GM21619 (cell line): ENCODE data around the gene SCYL2.

Experiments
- ATAC-seq: cut with Tn5 transposase; IDR thresholded peaks from one replicate; pipeline ENCODE4 v1.9.1; 2021; ENCODE audit not compliant: unreplicated experiment

SCYL2 gene

DNA sequence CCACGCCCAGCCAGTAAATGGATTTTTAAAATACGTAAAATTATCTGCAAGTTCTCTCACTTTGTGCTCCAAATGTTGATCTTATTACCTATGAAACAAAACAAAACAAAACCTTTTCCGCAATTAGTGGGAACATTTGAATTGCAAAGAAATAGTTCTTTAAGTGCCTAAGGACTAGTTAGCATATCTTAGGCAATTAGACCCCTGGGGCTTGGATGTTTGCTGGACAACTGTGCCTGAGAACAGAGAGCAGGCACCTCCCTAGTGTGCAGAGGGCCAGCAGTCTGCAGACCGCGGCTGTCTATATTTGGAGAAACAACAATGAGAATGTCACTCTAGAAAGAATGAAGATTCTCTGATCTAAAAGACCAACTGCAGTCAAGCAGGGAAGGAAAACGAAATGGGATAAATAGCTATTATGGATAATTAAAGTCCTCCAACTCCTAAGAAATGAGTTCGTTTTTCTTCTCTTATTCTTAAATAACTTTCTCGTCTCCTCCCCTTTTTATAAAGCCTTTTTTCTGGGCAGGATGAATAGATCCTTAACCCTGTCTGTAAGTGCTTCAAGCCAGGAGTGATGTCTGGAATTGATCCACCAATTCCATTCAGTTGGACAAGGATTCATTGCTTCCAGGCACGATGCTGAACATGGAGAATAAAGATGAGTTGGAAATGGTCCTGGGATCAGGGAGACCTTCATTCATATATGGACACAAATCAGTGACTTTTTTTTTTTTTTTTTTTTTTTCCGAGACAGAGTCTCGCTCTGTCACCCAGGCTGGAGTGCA lies 106.1 kb downstream of the SCYL2 start:
- ATAC-seq: no peak

DNA sequence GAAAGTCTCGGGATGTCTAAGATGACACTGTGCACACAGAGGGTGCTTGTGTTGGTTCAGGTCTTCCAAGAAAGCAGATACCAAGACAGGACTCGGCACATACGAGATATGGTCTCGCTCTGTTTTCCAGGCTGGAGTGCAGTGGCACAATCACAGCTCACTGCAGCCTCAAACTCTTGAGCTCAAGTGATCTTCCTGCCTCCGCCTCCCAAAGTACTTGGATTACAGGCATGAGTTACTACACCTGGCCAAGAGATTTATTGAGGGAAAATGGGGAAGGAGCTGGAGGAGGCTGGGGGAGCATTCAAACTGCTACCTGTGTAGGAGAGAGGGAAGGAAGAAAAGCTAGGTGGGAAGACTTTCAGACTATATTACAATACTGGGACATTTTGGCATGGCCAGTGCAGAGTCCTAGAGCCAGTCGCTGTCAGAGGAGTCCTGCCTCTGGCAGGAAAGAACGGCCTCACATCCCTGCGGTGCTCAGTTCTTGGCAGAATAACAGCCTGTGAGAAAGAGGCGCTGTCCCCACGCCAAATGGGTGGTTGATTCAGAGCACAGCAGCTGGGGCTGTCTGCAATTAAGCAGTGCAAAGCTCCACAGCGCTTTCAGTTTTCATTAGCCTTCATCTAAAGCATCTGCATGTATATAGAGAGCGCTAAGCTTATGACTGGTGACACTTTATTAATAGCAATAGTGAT lies 108.2 kb downstream of the SCYL2 start:
- no peak for ATAC-seq

DNA sequence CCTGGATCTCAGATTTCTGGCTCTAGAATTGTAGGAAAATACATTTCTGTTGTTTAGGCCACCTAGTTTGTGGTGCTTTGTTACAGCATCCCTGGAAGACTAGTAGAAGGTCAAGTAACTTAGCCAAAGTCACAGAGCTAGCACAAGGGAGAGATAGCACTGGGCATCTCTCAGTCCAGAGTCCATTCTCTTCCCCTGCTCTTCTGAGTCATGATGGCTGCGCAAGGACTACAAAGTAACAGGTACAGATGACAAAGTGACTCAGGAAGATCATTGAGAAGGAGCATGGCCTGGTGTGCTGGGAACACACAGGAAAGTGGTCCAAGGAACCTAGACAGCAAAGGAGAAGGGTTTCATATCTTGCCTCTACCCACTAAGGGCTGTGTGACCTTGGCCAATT lies 109.2 kb downstream of the SCYL2 start:
- no peak for ATAC-seq

DNA sequence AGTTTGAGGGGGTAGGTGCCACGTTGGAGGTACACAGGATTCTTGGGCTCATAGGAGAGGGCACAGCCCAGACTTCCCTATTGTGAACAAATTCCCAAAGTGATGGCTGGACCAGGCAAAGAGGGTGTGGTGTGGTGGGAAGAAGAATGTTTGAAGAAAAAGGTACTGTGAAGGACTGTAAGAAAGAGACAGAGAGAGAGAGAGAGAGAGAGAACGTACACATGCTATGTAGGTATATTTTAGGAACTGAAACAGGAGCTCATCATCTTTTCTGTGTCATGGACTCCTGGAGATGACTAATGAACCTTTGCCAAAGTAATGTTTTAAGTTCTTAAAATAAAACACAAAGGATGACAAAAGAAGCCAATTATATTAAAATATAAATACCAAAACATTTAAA lies 114.4 kb downstream of the SCYL2 start:
- no peak for ATAC-seq

DNA sequence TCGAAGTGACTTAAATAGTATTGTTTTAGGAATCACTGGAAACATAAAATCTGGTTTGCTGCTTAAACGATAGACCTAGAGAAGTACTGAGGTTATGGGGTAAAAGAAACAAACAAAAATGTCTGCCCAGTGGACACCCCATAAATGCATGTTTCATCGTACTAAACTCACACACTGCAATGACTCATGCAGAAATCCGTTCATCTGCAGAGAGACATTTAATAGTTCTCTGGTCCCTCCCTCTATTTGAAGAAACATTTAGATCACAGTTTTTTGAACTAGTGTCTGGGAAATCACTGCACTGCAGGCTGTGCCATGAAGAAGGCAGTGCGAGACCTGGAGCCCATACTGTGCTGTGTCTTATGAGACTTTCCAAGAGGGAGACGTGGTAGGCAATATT lies 115.4 kb downstream of the SCYL2 start:
- ATAC-seq: no peak

DNA sequence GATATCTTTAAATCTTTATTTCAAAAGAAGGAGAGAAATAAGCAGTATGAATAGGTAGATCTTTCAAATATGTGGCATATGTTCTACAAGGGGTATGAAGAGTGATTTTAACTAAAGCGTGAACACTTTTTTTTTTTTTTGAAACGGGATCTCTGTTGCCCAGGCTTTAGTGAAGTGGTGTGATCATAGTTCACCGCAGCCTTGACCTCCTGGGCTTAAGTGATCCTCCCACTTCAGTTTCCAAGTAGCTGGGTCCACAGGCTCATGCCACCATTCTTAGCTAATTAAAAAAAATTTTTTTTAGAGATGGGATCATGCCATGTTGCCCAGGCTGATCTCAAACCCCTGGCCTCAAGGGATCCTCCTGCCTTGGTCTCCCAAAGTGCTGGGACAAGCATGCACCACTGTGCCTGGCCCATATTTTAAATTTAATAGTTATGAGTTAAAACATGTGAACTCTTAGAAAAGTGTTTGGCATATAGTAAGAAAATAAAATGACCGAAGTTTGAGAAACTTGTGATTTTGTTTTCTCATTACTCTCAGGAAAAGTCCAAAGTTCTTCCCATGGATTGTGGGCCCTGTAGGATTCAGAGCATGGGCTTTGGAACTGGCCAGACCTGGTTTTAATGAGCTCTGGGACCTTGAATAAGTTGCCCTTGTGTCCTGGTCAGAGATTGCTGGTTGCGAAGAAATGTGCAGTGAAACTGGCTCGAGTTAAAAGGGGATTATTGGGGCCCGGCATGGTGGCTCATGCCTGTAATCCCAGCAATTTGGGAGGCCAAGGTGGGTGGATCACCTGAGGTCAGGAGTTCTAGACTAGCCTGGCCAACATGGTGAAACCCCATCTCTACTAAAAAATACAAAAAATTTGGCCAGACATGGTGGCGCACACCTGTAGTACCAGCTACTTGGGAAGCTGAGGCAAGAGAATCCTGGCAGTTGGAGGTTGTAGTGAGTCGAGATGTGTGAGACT lies 116.9 kb downstream of the SCYL2 start:
- no peak for ATAC-seq

DNA sequence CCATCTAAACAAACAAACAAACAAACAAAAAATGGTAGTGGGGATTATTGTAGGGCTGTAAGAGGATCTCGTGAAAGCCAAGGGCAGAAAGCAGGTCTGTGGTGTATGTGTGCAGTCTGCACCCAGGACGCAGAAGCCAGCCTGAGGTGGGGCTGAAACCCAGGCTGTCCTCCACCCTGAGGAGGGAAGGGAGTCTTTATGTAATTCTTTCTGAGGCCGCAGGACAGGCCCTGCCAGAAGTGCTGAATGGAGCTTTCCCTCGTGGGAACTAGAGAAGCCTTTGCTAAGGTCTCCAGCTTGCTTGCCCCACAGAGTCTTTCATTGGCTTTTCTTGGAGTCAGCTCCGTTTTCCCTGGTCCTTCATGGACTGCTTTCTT lies 117.6 kb downstream of the SCYL2 start:
- no peak for ATAC-seq

DNA sequence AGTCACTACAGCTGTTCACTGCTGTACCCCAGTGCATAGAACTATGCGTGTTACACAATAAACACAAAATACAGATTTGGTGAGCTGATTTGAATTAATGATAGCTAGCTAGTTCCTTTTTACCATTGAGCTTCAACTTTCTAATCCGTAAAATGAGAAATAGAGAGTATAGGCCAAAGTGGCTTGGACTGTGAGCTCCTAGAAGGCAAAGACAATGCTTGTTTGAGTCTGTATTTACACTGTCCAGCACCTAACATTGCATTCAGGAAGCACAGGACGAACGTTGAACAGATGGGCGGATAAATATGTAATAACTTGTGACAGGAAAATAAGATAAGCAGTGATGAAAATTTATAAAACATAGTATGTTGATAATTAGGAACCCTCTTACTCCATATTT lies 121.4 kb downstream of the SCYL2 start:
- no peak for ATAC-seq
